Transverse colon (tissue), 4 donors: ENCODE results near the gene ANKRD12. TPM values are rescaled to one million over a fixed set of nuclear protein-coding genes. Genes with fewer than 3 reads are reported as not detected.

Source experiments
- DNase-seq: peaks from one replicate; pipeline ENCODE4 v3.0.0-alpha.2; 2019
- H3K27ac ChIP-seq, 4 donors: fragments of 200-600 bp; sonication (generic); 2 replicates each; pipeline ENCODE4 v1.5.1; 2016 to 2018; ENCODE audit warnings: inconsistent platforms in 4 of 4
- H3K27me3 ChIP-seq: fragments of 200-600 bp; sonication (generic); 2 replicates; pipeline ENCODE4 v1.5.1; 2017; ENCODE audit warnings: inconsistent platforms
- H3K36me3 ChIP-seq, 4 donors: fragments of 200-600 bp; sonication (generic); 2 replicates each; pipeline ENCODE4 v1.5.1; 2017 to 2019; ENCODE audit warnings: inconsistent platforms in 4 of 4
- H3K4me1 ChIP-seq, 4 donors: fragments of 200-600 bp; sonication (generic); 2 replicates each; pipeline ENCODE4 v1.5.1; 2017 to 2020; ENCODE audit warnings: inconsistent platforms in 4 of 4
- H3K4me3 ChIP-seq, 4 donors: fragments of 200-600 bp; sonication (generic); 1 replicate in 1 of 4; 2 replicates in 3 of 4; pipeline versions ENCODE4 v1.5.1 to v1.6.1; 2017 to 2019; ENCODE audit warnings: inconsistent platforms in 4 of 4
- H3K9me3 ChIP-seq, 2 donors: fragments of 200-600 bp; sonication (generic); 2 replicates each; pipeline ENCODE4 v1.5.1; 2017 to 2019; ENCODE audit warnings: inconsistent platforms in 2 of 2
- CTCF ChIP-seq, 5 experiments: fragments of 200-600 bp in 3 of 5; fragments of 450-650 bp in 2 of 5; sonication (generic) in 3 of 5; IDR thresholded peaks; 1 replicate in 2 of 5; 2 replicates in 3 of 5; pipeline ENCODE4 v1.5.1; 2016 to 2017; ENCODE audit warnings: antibody characterized with exemption in 5 of 5, inconsistent platforms in 3 of 5, mild to moderate bottlenecking in 2 of 5, moderate library complexity in 1 of 5
- EP300 ChIP-seq: sonication (generic); formaldehyde crosslinking; IDR thresholded peaks from one replicate; pipeline ENCODE4 v1.6.1; 2017; ENCODE audit warnings: antibody characterized with exemption, low read depth
- POLR2A ChIP-seq: fragments of 450-650 bp; IDR thresholded peaks from one replicate; pipeline ENCODE4 v1.6.1; 2016; ENCODE audit warnings: antibody characterized with exemption, mild to moderate bottlenecking, moderate library complexity
- POLR2AphosphoS5 ChIP-seq, 3 donors: sonication (generic); formaldehyde crosslinking; IDR thresholded peaks; one replicate each; pipeline ENCODE4 v1.6.1; 2016; ENCODE audit warnings: antibody characterized with exemption in 3 of 3
- WGBS, 2 donors: methylation state at CpG; one replicate each; pipeline ENCODE4 v1.1.5; 2018; ENCODE audit warnings: low coverage in 1 of 2; 5-methylcytosine and 5-hydroxymethylcytosine counted together
- in situ Hi-C, 4 donors: fragments of 200-750 bp; cut with MboI; loops; one replicate each; pipeline versions ENCODE4 v1.15.0 to v1.15.1; 2017; ENCODE audit warnings: low sequenced_read_pairs in 3 of 4, low pct_ligation_motif_present in 1 of 4, low pct_unique_long_range_greater_than_20kb in 1 of 4
- intact Hi-C: fragments of 100-400 bp; cut with DNase I; formaldehyde crosslinking; loops from one replicate; pipeline ENCODE4 v1.15.1; 2023; ENCODE audit warnings: low total_unique reads
- total RNA-seq, 4 donors: library from RNA; depleted of rRNA; stranded (reverse); fragments of >200 nt; gene quantifications; one replicate each; pipeline ENCODE4 v1.1.0, GENCODE V29; 2016

The ANKRD12 gene
- total RNA-seq, 4 donors from 2014 or later, result 17.5 to 91.8 (median 59.1) TPM

- intact Hi-C loops, result no loop called here
- no peaks in the 10 kb centered on the region for H3K27me3 ChIP-seq
- no peaks in the 10 kb centered on the region for H3K9me3 ChIP-seq
- in situ Hi-C loops, result no loop called here
- no peak for DNase-seq
- 91 to 96% methylated on average over 2 of the region's 2 CpGs for WGBS, 2 donors
- H3K4me3 ChIP-seq, result no peak overlapping the region
- H3K27ac ChIP-seq, result no peak overlapping the region
- peaks cover 0 to 10% (median 0%) of the 10 kb centered on the region in 4 donors for H3K36me3 ChIP-seq
- no peaks in the 10 kb centered on the region for H3K4me1 ChIP-seq
- TF ChIP-seq CTCF (IDR thresholded peaks at IDR 0.05) (no peak), POLR2A (no peak), EP300 (no peak), POLR2AphosphoS5 (IDR thresholded peaks at IDR 0.05) (no peak)
Measured at GRCh38 chr18:9285604-9286003, 149.0 kb downstream of the ANKRD12 start.

- H3K9me3 ChIP-seq, result no peaks in the 10 kb centered on the region
- intact Hi-C loops (no loop called here), in situ Hi-C loops (no loop called here)
- H3K4me3 ChIP-seq, result no peak overlapping the region
- TF ChIP-seq CTCF (IDR thresholded peaks at IDR 0.05), result no peak
- no peak for TF ChIP-seq POLR2AphosphoS5 (IDR thresholded peaks at IDR 0.05)
- no peak for TF ChIP-seq POLR2A
- no peak for TF ChIP-seq EP300
- no peak for DNase-seq
- WGBS, 2 donors, result 68 to 78% methylated on average over 7 of the region's 7 CpGs
- H3K27ac ChIP-seq, result no peak overlapping the region
- peaks cover 0 to 10% (median 0%) of the 10 kb centered on the region in 4 donors for H3K36me3 ChIP-seq
- no peaks in the 10 kb centered on the region for H3K4me1 ChIP-seq
- no peaks in the 10 kb centered on the region for H3K27me3 ChIP-seq
Measured at GRCh38 chr18:9287036-9287435, 150.5 kb downstream of the ANKRD12 start.

GRCh38 chr18:9289698-9290097, 153.1 kb downstream of the ANKRD12 start:
- in situ Hi-C loops, result no loop called here
- intact Hi-C loops, result no loop called here
- Histone ChIP-seq H3K9me3 (peaks cover 9 to 10% of the 10 kb centered on the region in 2 donors), H3K4me3 (no peak overlapping the region), H3K4me1 (no peaks in the 10 kb centered on the region), H3K36me3 (no peaks in the 10 kb centered on the region), H3K27ac (no peak overlapping the region), H3K27me3 (no peaks in the 10 kb centered on the region)
- DNase-seq, result no peak
- TF ChIP-seq CTCF (IDR thresholded peaks at IDR 0.05) (no peak), EP300 (no peak), POLR2AphosphoS5 (IDR thresholded peaks at IDR 0.05) (no peak), POLR2A (no peak)

GRCh38 chr18:9290156-9290555, 153.6 kb downstream of the ANKRD12 start:
- H3K9me3 ChIP-seq, result peaks cover 9 to 10% of the 10 kb centered on the region in 2 donors
- H3K36me3 ChIP-seq, result no peaks in the 10 kb centered on the region
- in situ Hi-C loops, result no loop called here
- H3K4me3 ChIP-seq, result no peak overlapping the region
- no peak overlapping the region for H3K27ac ChIP-seq
- H3K4me1 ChIP-seq, result no peaks in the 10 kb centered on the region
- H3K27me3 ChIP-seq, result no peaks in the 10 kb centered on the region
- intact Hi-C loops, result no loop called here
- no peak for DNase-seq
- TF ChIP-seq EP300, result no peak
- no peak for TF ChIP-seq CTCF (IDR thresholded peaks at IDR 0.05)
- TF ChIP-seq POLR2A, result no peak
